Ectodermal cell (in vitro differentiated cells): Measurements from ENCODE around the gene ANKDD1B.

ENCODE experiments used
- H3K27ac ChIP-seq: 2 replicates; pipeline ENCODE4 v1.7.0; 2013; ENCODE audit warnings: mild to moderate bottlenecking, low read depth, low read length; ENCODE audit not compliant: insufficient read depth, poor library complexity, severe bottlenecking
- H3K27me3 ChIP-seq: 2 replicates; pipeline ENCODE4 v1.7.0; 2013; ENCODE audit warnings: mild to moderate bottlenecking, low read length; ENCODE audit not compliant: insufficient read depth, control insufficient read depth, poor library complexity, severe bottlenecking
- H3K36me3 ChIP-seq: one replicate; pipeline ENCODE4 v1.7.0; 2013; ENCODE audit warnings: low read length; ENCODE audit not compliant: control insufficient read depth, insufficient read depth
- H3K4me1 ChIP-seq: one replicate; pipeline ENCODE4 v1.7.0; 2013; ENCODE audit warnings: low read length; ENCODE audit not compliant: control insufficient read depth, insufficient read depth
- H3K4me3 ChIP-seq: 2 replicates; pipeline ENCODE4 v1.7.0; 2013; ENCODE audit warnings: low read depth, low read length, control low read depth; ENCODE audit not compliant: insufficient read depth
- H3K9me3 ChIP-seq: 2 replicates; pipeline ENCODE4 v1.7.0; 2013; ENCODE audit warnings: mild to moderate bottlenecking, low read length, moderate library complexity; ENCODE audit not compliant: control insufficient read depth
- WGBS, 2 experiments: methylation state at CpG; one replicate each; pipeline ENCODE4 v1.1.7; 2013; ENCODE audit warnings: missing lambda C conversion rate in 2 of 2; 5-methylcytosine and 5-hydroxymethylcytosine counted together

The ANKDD1B gene

GRCh38 chr5:75614176-75614575 is 2.9 kb downstream of the ANKDD1B start:
- 96 to 100% methylated on average over 1 of the region's 1 CpG for WGBS, 2 experiments
- H3K27ac ChIP-seq, result no peak overlapping the region

GRCh38 chr5:75616371-75616881 is 5.2 kb downstream of the ANKDD1B start:
- H3K27ac ChIP-seq, result no peak overlapping the region
- no peaks in the 10 kb centered on the region for H3K36me3 ChIP-seq
- H3K27me3 ChIP-seq, result peaks cover 15% of the 10 kb centered on the region
- H3K9me3 ChIP-seq, result no peaks in the 10 kb centered on the region
- peaks cover 12% of the 10 kb centered on the region for H3K4me1 ChIP-seq
- 57% methylated on average over 4 of the region's 4 CpGs for WGBS, 2 experiments
- H3K4me3 ChIP-seq, result no peak overlapping the region

More at GRCh38 chr5:75614176-75614575, 2.9 kb downstream of the ANKDD1B start:
- H3K9me3 ChIP-seq, result no peaks in the 10 kb centered on the region
- H3K4me3 ChIP-seq, result no peak overlapping the region
- no peaks in the 10 kb centered on the region for H3K36me3 ChIP-seq
- H3K27me3 ChIP-seq, result peaks cover 15% of the 10 kb centered on the region
- peaks cover 12% of the 10 kb centered on the region for H3K4me1 ChIP-seq

- H3K27ac ChIP-seq, result no peak overlapping the region
These were observed 5.8 kb downstream of the ANKDD1B start for GRCh38 chr5:75616971-75617621.

GRCh38 chr5:75617736-75618352 is 6.6 kb downstream of the ANKDD1B start:
- H3K4me1 ChIP-seq, result peaks cover 12% of the 10 kb centered on the region
- H3K36me3 ChIP-seq, result no peaks in the 10 kb centered on the region
- 76 to 77% methylated on average over 5 of the region's 5 CpGs for WGBS, 2 experiments
- H3K9me3 ChIP-seq, result no peaks in the 10 kb centered on the region
- peaks cover 15% of the 10 kb centered on the region for H3K27me3 ChIP-seq
- no peak overlapping the region for H3K27ac ChIP-seq
- H3K4me3 ChIP-seq, result no peak overlapping the region

More at GRCh38 chr5:75616971-75617621, 5.8 kb downstream of the ANKDD1B start:
- Histone ChIP-seq H3K9me3 (no peaks in the 10 kb centered on the region), H3K4me3 (no peak overlapping the region), H3K27me3 (peaks cover 15% of the 10 kb centered on the region), H3K36me3 (no peaks in the 10 kb centered on the region), H3K4me1 (peaks cover 12% of the 10 kb centered on the region)
- WGBS, 2 experiments, result 85 to 88% methylated on average over 7 of the region's 7 CpGs

- no peak overlapping the region for H3K27ac ChIP-seq
- H3K4me1 ChIP-seq, result peaks cover 12% of the 10 kb centered on the region
- no peaks in the 10 kb centered on the region for H3K9me3 ChIP-seq
- no peaks in the 10 kb centered on the region for H3K36me3 ChIP-seq
- 77% methylated on average over 3 of the region's 4 CpGs for WGBS, 2 experiments
- H3K27me3 ChIP-seq, result peaks cover 2% of the 10 kb centered on the region
- H3K4me3 ChIP-seq, result no peak overlapping the region
These were observed 9.1 kb downstream of the ANKDD1B start for GRCh38 chr5:75620184-75620959.

- Histone ChIP-seq H3K4me1 (no peaks in the 10 kb centered on the region), H3K27ac (no peak overlapping the region), H3K27me3 (no peaks in the 10 kb centered on the region), H3K9me3 (no peaks in the 10 kb centered on the region), H3K36me3 (no peaks in the 10 kb centered on the region), H3K4me3 (no peak overlapping the region)
- 92 to 95% methylated on average over 4 of the region's 4 CpGs for WGBS, 2 experiments
These were observed 11.3 kb downstream of the ANKDD1B start for GRCh38 chr5:75622564-75622963.

- no peaks in the 10 kb centered on the region for H3K9me3 ChIP-seq
- no peak overlapping the region for H3K27ac ChIP-seq
- no peaks in the 10 kb centered on the region for H3K36me3 ChIP-seq
These were observed 12.6 kb downstream of the ANKDD1B start for GRCh38 chr5:75623846-75624245.

GRCh38 chr5:75626959-75627358 is 15.7 kb downstream of the ANKDD1B start:
- H3K4me3 ChIP-seq, result no peak overlapping the region
- H3K4me1 ChIP-seq, result no peaks in the 10 kb centered on the region
- no peaks in the 10 kb centered on the region for H3K9me3 ChIP-seq
- H3K27me3 ChIP-seq, result no peaks in the 10 kb centered on the region
- no peaks in the 10 kb centered on the region for H3K36me3 ChIP-seq
- H3K27ac ChIP-seq, result no peak overlapping the region

More at GRCh38 chr5:75623846-75624245, 12.6 kb downstream of the ANKDD1B start:
- Histone ChIP-seq H3K4me1 (no peaks in the 10 kb centered on the region), H3K4me3 (no peak overlapping the region), H3K27me3 (no peaks in the 10 kb centered on the region)

- Histone ChIP-seq H3K27me3 (no peaks in the 10 kb centered on the region), H3K4me3 (no peak overlapping the region), H3K9me3 (no peaks in the 10 kb centered on the region), H3K27ac (no peak overlapping the region), H3K4me1 (no peaks in the 10 kb centered on the region), H3K36me3 (no peaks in the 10 kb centered on the region)
- 100% methylated on average over 1 of the region's 1 CpG for WGBS, 2 experiments
These were observed 16.5 kb downstream of the ANKDD1B start for GRCh38 chr5:75627801-75628200.

- H3K27me3 ChIP-seq, result no peaks in the 10 kb centered on the region
- 97 to 98% methylated on average over 2 of the region's 2 CpGs for WGBS, 2 experiments
- H3K9me3 ChIP-seq, result no peaks in the 10 kb centered on the region
- no peaks in the 10 kb centered on the region for H3K36me3 ChIP-seq
- no peak overlapping the region for H3K4me3 ChIP-seq
- H3K4me1 ChIP-seq, result no peaks in the 10 kb centered on the region
- no peak overlapping the region for H3K27ac ChIP-seq
These were observed 19.6 kb downstream of the ANKDD1B start for GRCh38 chr5:75630875-75631274.
